ENCODE results near the gene CSRNP2.
"Not testable (repeated sequence)": the region's sequence is repeated elsewhere in the genome, so short reads cannot be mapped to it uniquely, and the experiment has no call there.

Gene CSRNP2, protein sequence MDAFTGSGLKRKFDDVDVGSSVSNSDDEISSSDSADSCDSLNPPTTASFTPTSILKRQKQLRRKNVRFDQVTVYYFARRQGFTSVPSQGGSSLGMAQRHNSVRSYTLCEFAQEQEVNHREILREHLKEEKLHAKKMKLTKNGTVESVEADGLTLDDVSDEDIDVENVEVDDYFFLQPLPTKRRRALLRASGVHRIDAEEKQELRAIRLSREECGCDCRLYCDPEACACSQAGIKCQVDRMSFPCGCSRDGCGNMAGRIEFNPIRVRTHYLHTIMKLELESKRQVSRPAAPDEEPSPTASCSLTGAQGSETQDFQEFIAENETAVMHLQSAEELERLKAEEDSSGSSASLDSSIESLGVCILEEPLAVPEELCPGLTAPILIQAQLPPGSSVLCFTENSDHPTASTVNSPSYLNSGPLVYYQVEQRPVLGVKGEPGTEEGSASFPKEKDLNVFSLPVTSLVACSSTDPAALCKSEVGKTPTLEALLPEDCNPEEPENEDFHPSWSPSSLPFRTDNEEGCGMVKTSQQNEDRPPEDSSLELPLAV

DNA sequence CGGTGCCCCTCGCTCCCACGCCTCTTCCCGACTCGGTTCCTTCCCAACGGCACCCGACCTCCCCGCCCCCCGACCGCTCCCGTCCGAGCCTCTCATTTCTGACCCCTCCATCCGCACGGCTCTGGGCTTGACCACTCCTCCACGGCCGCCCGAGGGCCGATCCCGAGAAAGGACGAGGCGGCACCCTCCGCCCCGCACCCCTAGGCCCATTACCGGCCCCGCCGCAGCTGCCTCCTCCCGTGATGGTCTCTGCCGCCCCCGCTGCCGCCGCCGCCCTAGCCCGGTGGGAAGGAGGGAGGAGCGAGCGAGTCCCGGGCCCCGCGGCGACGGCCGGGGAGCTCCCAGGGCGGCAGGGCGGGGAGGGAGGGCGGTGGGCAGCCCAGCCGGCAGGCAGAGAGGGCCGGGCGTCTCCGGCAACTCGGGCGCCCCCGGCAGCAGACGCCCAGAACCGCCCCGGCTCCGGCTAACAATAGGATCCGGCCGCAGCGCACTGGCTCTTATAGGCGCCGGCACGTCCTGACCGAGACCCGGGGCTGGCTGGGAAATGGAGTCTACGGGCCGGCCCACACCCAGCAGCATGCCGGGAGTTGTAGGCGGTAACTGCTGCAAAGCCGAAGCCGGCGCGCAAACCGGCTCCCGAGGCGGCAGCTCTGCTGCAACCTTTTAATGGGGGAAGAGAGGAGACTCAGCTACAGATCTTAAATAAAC is at the start of gene CSRNP2:
Gene CSRNP2, minus strand, starts transcription at position 471 of the 708 bp plus-strand sequence. CDS start 7,035 bp downstream, outside the sequence.
- DNase-seq = peak; percentile 96 to 97

DNA sequence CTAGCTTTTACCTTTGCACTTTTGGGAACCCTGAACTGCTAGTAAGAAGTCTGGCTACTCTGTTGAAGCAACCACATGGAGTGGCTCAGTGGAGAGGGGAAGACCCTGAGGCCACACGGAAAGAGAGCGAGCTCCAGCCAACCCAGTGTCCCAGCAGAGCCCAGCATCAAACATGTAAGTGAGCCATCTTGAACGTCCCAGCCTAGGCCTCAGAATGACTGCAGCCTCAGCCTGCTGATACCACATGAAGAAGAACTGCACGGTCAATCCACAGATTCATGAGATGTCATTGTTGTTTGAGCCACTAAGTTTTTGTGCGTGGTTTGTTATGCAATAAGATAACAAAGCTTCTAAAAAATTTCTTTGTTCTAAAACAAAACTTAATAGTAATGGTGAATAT is 49.3 kb upstream of the CSRNP2 start:
- no peak for DNase-seq

DNA sequence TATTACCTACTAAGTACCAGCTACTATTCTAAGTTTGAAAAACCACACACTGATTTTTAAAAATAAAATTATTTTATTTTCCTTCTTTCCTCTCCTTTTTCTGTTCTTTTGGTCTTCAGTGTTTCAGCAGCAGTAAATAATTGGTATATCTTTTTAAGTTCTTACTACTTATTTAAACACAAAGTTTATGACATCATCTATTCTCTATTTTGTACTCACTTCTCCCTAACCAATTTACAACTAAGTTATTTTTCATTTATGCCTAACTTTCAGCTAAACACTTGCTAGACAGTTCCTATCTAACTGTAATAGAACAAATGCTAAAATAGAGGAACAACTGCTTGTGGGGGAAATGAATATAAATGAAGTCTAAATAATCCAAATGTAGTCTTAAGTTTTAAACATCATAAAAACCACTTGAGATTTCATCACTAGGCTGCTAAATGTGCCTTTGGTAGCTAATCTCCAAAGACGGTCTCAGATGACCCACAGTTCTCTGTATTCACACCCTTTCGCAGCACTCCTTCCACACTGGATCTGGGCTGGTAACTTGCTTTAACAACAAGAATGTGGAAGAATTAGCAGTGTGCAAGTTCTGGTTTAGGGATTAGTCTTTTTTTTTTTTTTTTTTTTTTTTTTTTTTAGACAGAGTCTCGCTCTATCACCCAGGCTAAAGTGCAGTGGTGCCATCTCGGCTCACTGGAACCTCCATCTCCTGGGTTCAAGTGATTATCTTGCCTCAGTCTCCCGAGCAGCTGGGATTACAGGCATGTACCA is 48.5 kb upstream of the CSRNP2 start:
- no peak for DNase-seq

DNA sequence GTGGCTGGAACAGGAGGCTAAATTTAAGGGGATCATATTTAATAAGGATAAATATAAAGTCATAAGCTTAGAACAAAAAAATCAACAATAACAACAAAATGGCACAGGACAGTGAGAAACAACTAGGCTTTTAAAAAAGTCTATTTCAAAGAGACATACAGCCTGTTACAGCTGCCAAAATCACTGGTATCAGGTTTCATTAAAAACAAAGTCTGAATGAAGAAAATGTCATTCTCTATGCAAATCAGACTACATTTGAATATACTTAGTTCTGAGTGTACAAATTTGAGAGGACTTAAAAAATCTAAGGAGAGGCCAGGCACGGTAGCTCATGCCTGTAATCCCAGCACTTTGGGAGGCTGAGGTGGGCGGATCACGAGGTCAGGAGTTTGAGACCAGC is 45.5 kb upstream of the CSRNP2 start:
- DNase-seq = no peak

DNA sequence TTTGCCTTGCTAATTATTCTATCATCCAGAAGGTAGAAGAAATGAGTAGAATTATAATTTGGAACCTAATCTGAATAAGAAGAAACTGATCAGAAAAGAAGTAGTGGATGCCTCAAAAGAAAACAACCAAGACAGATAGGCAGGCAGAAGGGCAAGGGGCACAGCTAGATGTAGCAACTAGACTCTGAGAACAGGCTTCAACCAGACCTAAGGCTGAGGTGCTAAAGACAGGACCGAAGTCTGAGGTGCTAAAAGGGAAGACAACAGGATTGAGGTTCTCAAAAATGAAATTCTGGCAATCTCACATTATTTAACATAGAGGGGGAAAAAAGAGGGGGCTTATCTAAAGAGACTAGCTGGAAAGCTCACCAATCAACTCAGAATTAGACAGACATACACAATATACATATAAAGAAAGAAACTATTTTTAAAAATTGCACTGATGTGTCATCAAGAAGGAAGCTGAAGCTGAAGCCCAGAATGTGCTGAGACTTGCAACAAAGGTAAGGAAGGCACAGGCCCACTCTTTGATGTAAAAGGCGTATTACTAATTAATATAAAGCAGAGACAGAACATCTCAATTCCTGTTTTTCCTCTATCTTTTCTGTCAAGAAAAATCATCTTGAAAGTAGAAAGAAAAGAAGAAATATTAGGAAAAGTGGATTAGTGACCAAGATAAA is 43.8 kb upstream of the CSRNP2 start:
- DNase-seq = no peak

DNA sequence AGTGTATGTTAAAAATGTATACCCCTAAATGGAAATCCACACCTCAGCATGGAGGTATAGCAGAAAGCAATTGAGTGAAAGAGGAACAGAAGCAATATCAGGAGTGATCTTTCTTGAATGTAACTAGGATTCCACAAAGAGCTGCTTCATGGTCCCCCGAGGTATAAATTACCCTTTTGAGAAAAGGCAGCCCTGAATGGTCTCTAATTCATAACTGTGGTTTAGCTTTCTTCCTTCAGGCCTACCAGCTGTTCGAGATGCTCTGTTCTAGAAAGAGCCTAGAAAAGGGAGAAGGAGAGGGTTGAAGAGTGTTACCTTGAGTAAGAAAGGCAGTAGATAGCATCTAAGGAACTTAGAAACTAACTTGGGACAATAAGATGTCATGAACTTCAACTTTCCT is 42.9 kb upstream of the CSRNP2 start:
- DNase-seq = no peak

DNA sequence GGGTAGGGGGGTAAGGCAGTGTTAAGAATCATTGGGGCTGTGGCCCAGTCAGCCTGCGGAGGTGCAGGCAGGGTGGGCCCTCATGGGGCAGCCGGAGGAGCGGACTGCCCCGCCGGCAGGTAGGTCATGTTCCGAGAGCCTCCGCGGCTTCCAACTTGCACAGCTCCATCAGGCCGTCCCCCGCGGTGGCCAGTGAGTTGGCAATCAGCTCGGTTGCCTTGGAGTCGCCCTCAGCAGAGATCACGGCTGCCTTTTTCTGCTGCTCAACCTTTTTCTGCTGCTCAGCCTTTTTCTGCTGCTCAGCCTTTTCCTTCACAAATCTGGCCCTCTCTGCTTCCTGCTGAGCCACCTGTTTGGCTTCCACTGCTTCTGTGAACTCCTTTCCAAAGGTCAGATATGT is 41.1 kb upstream of the CSRNP2 start:
- no peak for DNase-seq

DNA sequence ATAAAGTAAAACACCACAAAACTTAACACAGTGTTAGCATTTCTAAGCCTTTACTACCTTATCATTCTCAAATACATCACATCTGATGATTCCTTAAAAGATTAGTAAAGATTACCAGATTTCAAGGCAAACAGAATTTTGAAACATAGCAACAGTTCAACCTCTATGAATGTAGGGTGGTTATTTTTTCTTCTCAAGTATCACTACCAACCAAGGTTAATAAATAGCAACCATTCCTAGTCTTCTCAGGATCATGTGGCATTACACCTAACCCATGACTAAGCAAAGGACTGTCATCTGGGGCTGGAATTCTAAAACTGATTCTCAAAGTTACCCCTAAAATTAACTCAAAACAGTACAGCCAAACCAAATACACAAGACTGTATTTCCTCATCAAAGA is 39.4 kb upstream of the CSRNP2 start:
- DNase-seq = no peak

DNA sequence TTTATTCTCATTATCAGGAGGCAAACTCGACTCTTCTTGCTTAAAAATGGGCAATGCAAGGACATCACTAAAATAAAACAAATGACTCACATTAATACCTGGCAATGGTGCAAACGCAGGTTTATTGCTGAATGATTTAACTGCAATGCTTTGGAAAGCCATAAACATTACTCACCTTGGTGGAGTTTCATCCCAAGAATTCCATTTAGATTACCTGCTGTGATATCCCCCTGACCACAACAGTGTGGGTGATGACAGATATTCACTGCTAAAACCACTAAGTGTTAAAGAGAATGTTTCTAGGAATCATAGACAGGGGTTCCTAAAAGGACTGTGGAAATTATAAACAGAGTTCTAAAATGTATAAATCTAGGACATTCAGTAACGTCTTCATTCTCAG is 35.3 kb upstream of the CSRNP2 start:
- DNase-seq = no peak

DNA sequence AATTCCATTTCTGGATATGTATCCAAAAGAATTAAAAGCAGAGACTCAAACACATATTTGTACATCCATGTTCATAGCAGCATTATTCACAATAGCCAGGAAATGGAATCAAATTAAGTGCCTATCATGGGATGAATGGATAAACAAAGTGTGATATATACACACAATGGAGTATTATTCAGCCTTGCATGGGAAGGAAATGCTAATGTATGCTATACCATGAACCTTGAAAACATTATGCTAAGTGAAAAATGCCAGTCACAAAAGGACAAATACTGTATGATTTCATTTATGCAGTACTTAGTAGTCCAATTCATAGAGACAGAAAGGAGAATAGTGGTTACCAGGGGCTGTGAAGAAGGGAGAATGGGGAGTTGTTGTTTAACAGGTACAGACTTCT is 32.1 kb upstream of the CSRNP2 start:
- no peak for DNase-seq

DNA sequence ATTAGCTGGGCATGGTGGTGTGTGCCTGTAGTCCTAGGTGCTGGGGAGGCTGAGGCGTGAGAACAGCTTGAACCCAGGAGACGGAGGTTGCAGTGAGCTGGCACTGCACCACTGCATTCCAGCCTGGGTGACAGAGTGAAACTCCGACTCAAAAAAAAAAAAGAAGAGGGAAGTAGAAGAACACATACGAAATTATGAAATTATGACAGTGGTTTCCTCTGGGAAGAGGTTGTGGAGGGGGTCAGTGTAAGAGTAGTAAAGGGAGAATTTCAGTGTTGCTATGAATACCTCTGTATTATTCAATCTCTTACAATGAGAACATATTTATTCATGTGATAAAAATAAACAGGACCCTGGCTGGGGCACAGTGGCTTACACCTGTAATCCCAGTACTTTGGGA is 24.7 kb upstream of the CSRNP2 start:
- no peak for DNase-seq

DNA sequence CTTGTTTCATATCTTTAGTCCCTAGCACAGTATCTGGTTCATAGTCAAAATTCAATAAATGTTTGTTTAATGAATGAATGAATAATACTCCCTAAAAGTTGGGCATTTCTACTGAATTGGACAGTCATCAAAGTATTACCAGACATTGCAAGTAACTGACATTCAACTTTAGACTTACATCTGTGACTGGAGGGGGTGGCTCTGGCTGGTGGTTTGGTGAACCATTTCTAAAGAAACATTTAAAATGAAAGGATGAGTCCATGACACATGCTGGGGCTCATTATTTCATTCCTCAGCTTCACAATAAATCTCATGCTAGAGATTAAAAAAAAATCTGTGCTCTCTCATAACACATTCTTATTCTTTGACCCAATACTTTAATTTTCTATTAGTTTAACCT is 20.6 kb upstream of the CSRNP2 start:
- no peak for DNase-seq

DNA sequence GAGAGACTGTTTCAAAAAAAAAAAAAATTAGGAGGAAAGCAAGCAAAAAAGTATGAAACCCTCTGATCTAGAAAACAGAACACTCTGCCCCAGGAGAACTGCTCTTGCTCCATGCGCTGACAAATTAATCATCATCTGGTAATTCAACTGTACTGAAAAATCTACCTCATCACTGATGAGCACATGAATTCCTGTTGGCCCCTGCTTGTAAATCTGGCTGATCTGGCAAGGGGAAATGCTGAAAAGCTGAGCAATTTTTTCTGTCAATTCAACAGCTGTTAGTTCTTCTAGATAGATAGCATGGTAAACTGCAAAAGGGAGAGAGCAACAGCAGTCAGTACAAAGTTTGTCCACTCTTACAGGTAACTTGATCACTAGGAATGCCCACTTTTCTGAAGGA is 15.2 kb upstream of the CSRNP2 start:
- no peak for DNase-seq

DNA sequence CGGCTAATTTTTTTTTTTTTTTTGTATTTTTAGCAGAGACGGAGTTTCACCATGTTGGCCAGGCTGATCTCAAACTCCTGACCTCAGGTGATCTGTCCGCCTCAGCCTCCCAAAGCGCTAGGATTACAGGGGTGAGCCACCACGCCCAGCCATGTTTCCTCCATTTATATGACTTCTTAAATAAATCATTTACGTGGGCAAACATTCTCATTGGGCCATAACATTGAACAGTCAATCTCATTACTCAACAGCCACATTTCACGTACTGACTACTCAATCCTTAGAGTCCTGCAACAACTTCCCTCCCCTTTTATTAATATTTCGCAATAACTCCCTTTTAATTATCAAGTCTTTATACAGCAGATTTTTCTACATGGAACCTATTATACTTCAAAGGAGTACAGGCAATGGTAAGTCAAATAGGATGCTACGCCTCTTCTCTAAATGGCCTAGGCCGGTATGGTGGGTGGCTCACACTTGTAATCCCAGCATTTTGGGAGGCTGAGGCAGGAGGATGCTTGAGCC is 7.4 kb upstream of the CSRNP2 start:
- no peak for DNase-seq

DNA sequence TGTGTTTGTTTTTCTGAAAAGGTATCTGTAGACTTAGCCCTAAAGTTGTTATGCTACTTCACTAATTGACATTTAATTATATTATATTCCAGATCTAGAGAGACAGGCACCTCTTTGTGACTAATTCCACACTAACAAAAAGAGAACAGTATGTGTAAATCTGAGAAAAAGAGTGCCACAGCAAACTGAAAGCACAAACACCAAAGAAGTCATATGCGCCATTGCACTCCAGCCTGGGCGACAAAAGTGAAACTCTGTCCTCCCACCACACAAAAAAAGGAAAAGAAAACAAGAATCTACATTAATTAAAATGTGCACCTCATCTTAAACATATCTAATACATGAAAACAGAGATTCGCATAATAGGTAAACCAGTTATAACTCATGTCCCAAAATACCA is 4.4 kb upstream of the CSRNP2 start:
- no peak for DNase-seq

DNA sequence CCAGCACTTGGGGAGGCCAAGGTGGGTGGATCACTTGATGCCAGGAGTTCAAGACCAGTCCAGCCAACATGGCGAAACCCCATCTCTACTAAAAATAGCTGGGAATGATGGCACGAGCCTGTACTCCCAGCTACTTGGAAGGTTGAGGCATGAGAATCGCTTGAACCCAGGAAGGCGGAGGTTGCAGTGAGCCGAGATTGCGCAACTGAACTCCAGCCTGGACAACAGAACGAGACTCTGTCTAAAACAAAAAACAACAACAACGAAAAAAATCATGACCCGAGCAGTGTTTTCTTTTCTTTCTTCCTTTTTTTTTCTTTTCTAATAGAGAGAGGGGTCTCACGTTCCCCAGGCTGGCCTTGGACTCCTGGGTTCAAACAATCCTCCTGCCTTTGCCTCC is 3.5 kb upstream of the CSRNP2 start:
- DNase-seq = no peak

DNA sequence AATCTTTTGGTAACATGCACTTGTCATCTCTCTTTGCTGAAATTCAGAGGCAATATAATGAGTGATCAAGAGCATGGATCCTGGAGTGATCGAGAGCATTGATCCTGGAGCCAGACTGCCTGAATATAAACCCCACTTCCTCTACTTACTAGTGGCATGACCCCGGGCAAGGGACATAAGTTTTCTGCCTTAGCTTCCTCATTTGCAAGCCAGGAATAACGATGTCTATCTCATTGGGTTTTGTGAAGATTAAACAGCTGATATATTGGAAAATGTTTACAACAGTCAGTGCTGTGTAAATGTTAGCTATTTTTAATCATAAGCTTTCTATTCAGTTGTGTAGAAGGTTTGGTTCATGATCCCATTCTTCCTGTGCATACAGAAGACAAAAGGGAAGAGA is 2.4 kb upstream of the CSRNP2 start:
- no peak for DNase-seq

DNA sequence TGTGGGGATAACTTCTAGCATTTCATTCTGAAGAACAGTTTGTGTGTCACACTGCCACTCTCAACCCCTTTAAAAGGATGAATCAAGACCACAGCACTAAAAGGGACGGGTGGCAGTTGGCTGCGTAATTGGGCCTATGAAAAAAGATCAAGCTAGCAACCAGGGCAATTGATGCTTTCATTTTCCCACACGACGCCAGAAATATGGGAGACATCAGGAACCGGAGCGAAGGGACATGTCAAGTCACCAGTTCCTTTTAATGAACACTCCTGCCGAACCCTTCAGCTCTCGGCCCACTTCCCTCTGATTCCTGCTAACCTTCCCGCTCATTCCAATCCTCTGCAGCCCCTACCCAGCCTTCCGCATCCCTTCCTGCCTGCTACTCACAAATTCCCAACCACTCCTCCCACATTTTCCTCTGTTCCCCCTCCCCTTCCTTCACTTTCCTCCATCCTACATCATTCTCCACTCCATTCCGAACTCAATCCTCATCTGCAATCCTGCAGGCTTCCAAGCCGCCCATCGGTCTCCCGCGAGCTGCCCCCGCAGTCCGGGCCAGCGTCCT is 753 bp downstream of the CSRNP2 start:
- DNase-seq = peak; percentile 22 to 32

DNA sequence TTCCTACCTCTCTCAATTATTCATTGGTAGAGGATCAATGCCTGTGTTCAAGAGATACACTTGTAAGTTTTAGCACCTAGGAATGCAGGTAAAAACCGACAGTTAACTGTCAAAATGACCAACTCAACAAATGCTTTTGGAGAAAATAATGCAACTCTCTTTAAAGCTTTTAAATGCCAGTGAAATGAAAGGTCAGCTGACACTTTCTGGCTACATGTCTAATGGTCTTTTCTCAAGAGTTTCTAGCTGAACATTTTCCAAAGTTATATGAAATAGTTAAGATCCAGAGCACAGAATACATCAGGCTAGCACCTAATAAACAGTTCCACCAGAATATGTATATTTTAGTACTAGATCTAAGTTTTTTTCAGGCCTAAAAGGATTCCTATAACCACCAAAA is 2.0 kb downstream of the CSRNP2 start:
- no peak for DNase-seq

DNA sequence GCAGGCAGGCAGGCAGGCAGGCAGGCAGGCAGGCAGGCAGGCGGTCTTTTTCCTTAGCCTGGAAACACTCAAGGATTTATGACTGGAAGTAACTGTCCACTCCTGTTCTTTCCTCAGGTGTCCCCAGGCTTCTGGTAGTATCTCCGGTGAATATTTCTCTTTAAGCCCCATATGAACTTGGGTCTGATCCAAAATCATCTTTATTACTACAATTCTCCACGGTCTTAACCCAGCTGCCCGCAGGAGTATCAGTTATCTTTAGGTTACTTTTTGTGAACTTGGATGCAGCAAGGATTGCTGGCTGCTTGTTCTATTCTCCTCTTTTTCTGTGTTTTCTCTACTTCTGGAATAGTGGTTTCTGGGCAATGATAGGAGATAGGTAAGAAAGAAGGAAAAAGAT is 3.3 kb downstream of the CSRNP2 start:
- no peak for DNase-seq

DNA sequence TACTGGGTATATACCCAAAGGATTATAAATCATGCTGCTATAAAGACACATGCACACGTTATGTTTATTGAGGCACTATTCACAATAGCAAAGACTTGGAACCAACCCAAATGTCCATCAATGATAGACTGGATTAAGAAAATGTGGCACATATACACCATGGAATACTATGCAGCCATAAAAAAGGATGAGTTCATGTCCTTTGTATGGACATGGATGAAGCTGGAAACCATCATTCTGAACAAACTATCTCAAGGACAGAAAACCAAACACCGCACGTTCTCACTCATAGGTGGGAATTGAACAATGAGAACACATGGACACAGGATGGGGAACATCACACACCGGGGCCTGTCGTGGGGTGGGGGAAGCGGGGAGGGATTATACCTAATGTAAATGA is 4.5 kb downstream of the CSRNP2 start:
- not testable (repeated sequence) for DNase-seq

DNA sequence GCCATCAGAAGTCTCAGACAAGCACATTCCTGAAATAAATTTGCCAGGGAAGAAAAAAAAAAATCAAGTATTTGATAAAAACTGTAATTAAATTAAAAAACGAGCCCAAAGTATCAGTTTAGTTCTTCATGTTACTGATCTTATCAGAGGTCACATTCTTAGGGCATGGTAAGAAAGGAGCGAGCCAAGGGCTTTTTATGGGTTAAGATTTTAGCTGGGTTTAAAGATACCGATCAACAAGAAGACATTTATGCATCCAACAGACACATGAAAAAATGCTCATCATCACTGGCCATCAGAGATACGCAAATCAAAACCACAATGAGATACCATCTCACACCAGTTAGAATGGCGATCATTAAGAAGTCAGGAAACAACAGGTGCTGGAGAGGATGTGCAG is 5.0 kb downstream of the CSRNP2 start:
- not testable (repeated sequence) for DNase-seq
